ENCODE measurements around the gene THRA. TPM values are rescaled to one million over a fixed set of nuclear protein-coding genes. Genes with fewer than 3 reads are reported as not detected.

The THRA gene
- total RNA-seq, 2 experiments from 2014 or later, result 8.4 TPM

GRCh38 chr17:40111221-40112128 is 48.7 kb downstream of the THRA start:
- H3K9me3 Mint-ChIP-seq, result no peaks in the 10 kb centered on the region
- H3K27ac Mint-ChIP-seq, result peak overlapping the region; percentile 44
- H3K36me3 Mint-ChIP-seq (ENCODE audit: low read depth), result no peaks in the 10 kb centered on the region
- ChIA-PET CTCF (interaction anchor here (0.6 to 7.4 kb wide), 25 partner anchors 12 to 597 kb away, joined by 3 to 141 read pairs (median 8); partner anchors contain the start of genes CASC3, MED24, MSL1 and NR1D1), POLR2A (interaction anchor here (1.3 to 6.9 kb wide), 8 partner anchors 9 to 57 kb away, joined by 5 to 132 read pairs (median 9); partner anchors contain the start of genes CASC3, MED24, MSL1 and NR1D1)
- peak; percentile 78 for DNase-seq
- H3K27me3 Mint-ChIP-seq, result no peaks in the 10 kb centered on the region
- peak overlapping the region; percentile 4 for H3K4me3 Mint-ChIP-seq
- H3K4me1 Mint-ChIP-seq, result peaks cover 72% of the 10 kb centered on the region

- H3K4me3 Mint-ChIP-seq, result no peak overlapping the region
- no peaks in the 10 kb centered on the region for H3K27me3 Mint-ChIP-seq
- H3K27ac Mint-ChIP-seq, result peak overlapping the region; percentile 4
- peaks cover 64% of the 10 kb centered on the region for H3K4me1 Mint-ChIP-seq
- no peak for DNase-seq
- ChIA-PET CTCF (interaction anchor here (0.7 to 7.4 kb wide), 39 partner anchors 9 to 250 kb away, joined by 3 to 141 read pairs (median 7); partner anchors contain the start of genes CASC3, CSF3, MED24 and MSL1), POLR2A (interaction anchor here (1.1 to 6.9 kb wide), 15 partner anchors 9 to 233 kb away, joined by 3 to 132 read pairs (median 10); partner anchors contain the start of genes CASC3, MED24, MSL1 and NR1D1)
- no peaks in the 10 kb centered on the region for H3K9me3 Mint-ChIP-seq
- no peaks in the 10 kb centered on the region for H3K36me3 Mint-ChIP-seq (ENCODE audit: low read depth)
Measured at GRCh38 chr17:40112191-40112711, 49.5 kb downstream of the THRA start.

- no peak overlapping the region for H3K27ac Mint-ChIP-seq
- H3K4me1 Mint-ChIP-seq, result peaks cover 60% of the 10 kb centered on the region
- H3K4me3 Mint-ChIP-seq, result peak overlapping the region; percentile 76
- H3K9me3 Mint-ChIP-seq, result no peaks in the 10 kb centered on the region
- DNase-seq, result no peak
- no peaks in the 10 kb centered on the region for H3K36me3 Mint-ChIP-seq (ENCODE audit: low read depth)
- POLR2A ChIA-PET, result interaction anchor here (0.7 to 6.9 kb wide), 22 partner anchors 8 to 233 kb away, joined by 3 to 132 read pairs (median 6); partner anchors contain the start of genes CASC3, CDC6, MED24 and MSL1
- CTCF ChIA-PET, result interaction anchor here (0.5 to 7.4 kb wide), 52 partner anchors 8 to 364 kb away, joined by 3 to 141 read pairs (median 6); partner anchors contain the start of genes CASC3, CDC6, CSF3 and MED24
- H3K27me3 Mint-ChIP-seq, result no peaks in the 10 kb centered on the region
Measured at GRCh38 chr17:40112718-40113109, 49.9 kb downstream of the THRA start.

- POLR2A ChIA-PET, result interaction anchor here (0.6 to 6.9 kb wide), 25 partner anchors 8 to 705 kb away, joined by 3 to 132 read pairs (median 4); partner anchors contain the start of genes CASC3, CDC6, MED24 and MSL1
Measured at GRCh38 chr17:40113110-40113906, 50.5 kb downstream of the THRA start.

GRCh38 chr17:40113907-40114245 is 51.1 kb downstream of the THRA start:
- ChIA-PET POLR2A (interaction anchor here (0.6 to 6.9 kb wide), 19 partner anchors 9 to 705 kb away, joined by 3 to 132 read pairs (median 6); partner anchors contain the start of genes CASC3, CDC6, MED24 and MSL1), CTCF (interaction anchor here (0.6 to 7.4 kb wide), 36 partner anchors 10 to 1309 kb away, joined by 3 to 141 read pairs (median 8); partner anchors contain the start of genes CASC3, CSF3, MED24 and MSL1)
- H3K27ac Mint-ChIP-seq, result peak overlapping the region; percentile 68
- H3K4me3 Mint-ChIP-seq, result peak overlapping the region; percentile 76
- no peaks in the 10 kb centered on the region for H3K9me3 Mint-ChIP-seq
- DNase-seq, result no peak
- H3K36me3 Mint-ChIP-seq (ENCODE audit: low read depth), result no peaks in the 10 kb centered on the region
- H3K27me3 Mint-ChIP-seq, result no peaks in the 10 kb centered on the region
- peaks cover 54% of the 10 kb centered on the region for H3K4me1 Mint-ChIP-seq

More at GRCh38 chr17:40113110-40113906, 50.5 kb downstream of the THRA start:
- Mint-ChIP-seq H3K9me3 (no peaks in the 10 kb centered on the region), H3K27ac (peak overlapping the region; percentile 68), H3K4me3 (peak overlapping the region; percentile 76), H3K36me3 (ENCODE audit: low read depth) (no peaks in the 10 kb centered on the region), H3K27me3 (no peaks in the 10 kb centered on the region), H3K4me1 (peaks cover 57% of the 10 kb centered on the region)
- CTCF ChIA-PET, result interaction anchor here (0.5 to 7.4 kb wide), 55 partner anchors 8 to 1309 kb away, joined by 3 to 141 read pairs (median 6); partner anchors contain the start of genes CASC3, CDC6, CSF3 and MED24
- DNase-seq, result peak; percentile 95

- H3K27ac Mint-ChIP-seq, result no peak overlapping the region
- H3K27me3 Mint-ChIP-seq, result no peaks in the 10 kb centered on the region
- ChIA-PET POLR2A (interaction anchor here (1.4 to 6.9 kb wide), 3 partner anchors 9 to 62 kb away, joined by 3 to 132 read pairs (median 40); partner anchors contain the start of genes CASC3, MSL1 and RAPGEFL1), CTCF (interaction anchor here (0.7 to 7.4 kb wide), 6 partner anchors 8 to 77 kb away, joined by 4 to 141 read pairs (median 59); partner anchors contain the start of gene NR1D1)
- H3K4me3 Mint-ChIP-seq, result no peak overlapping the region
- H3K9me3 Mint-ChIP-seq, result no peaks in the 10 kb centered on the region
- peaks cover under 1% of the 10 kb centered on the region for H3K36me3 Mint-ChIP-seq (ENCODE audit: low read depth)
- H3K4me1 Mint-ChIP-seq, result peaks cover 43% of the 10 kb centered on the region
- DNase-seq, result no peak
Measured at GRCh38 chr17:40115101-40115436, 52.3 kb downstream of the THRA start.

- Mint-ChIP-seq H3K27me3 (no peaks in the 10 kb centered on the region), H3K27ac (peak within 1 kb of the TSS; percentile 74), H3K4me3 (peak within 1 kb of the TSS; percentile 78), H3K36me3 (ENCODE audit: low read depth) (peaks cover 30% of the 10 kb centered on the region), H3K4me1 (peaks cover 39% of the 10 kb centered on the region), H3K9me3 (no peaks in the 10 kb centered on the region)
- ChIA-PET CTCF (interaction anchor here (1.0 to 4.1 kb wide), 6 partner anchors 9 to 46 kb away, joined by 5 to 75 read pairs (median 8); partner anchors contain the start of genes CASC3 and NR1D1), POLR2A (interaction anchor here (0.8 to 5.6 kb wide), 13 partner anchors 9 to 141 kb away, joined by 3 to 132 read pairs (median 6); partner anchors contain the start of genes CASC3, NR1D1 and PSMD3)
- peak; percentile 86 for DNase-seq
Measured at GRCh38 chr17:40121181-40122135, 58.7 kb downstream of the THRA start, which contains the start of gene MSL1. Gene MSL1, plus strand, starts transcription at chr17:40121971. Its CDS starts 642 bp downstream, at chr17:40122613.

GRCh38 chr17:40122136-40122998 is 59.6 kb downstream of the THRA start:
- DNase-seq, result peak; percentile 42
- no peaks in the 10 kb centered on the region for H3K9me3 Mint-ChIP-seq
- POLR2A ChIA-PET, result interaction anchor here (0.6 to 5.6 kb wide), 22 partner anchors 10 to 166 kb away, joined by 3 to 132 read pairs (median 6); partner anchors contain the start of genes CASC3, CDC6, MED24 and NR1D1
- no peaks in the 10 kb centered on the region for H3K27me3 Mint-ChIP-seq
- CTCF ChIA-PET, result interaction anchor here (0.7 to 4.1 kb wide), 6 partner anchors 11 to 195 kb away, joined by 3 to 75 read pairs (median 9); partner anchors contain the start of genes NR1D1 and WIPF2
- H3K4me1 Mint-ChIP-seq, result peaks cover 42% of the 10 kb centered on the region
- H3K36me3 Mint-ChIP-seq (ENCODE audit: low read depth), result peaks cover 36% of the 10 kb centered on the region
- no peak overlapping the region for H3K27ac Mint-ChIP-seq
- peak overlapping the region; percentile 78 for H3K4me3 Mint-ChIP-seq

GRCh38 chr17:40122999-40123810 is 60.4 kb downstream of the THRA start:
- POLR2A ChIA-PET, result interaction anchor here (1.0 to 5.6 kb wide), 25 partner anchors 10 to 161 kb away, joined by 3 to 132 read pairs (median 6); partner anchors contain the start of genes CASC3, MED24, NR1D1 and PSMD3
- DNase-seq, result peak; percentile 67
- Mint-ChIP-seq H3K27me3 (no peaks in the 10 kb centered on the region), H3K4me1 (peaks cover 42% of the 10 kb centered on the region), H3K9me3 (no peaks in the 10 kb centered on the region), H3K27ac (peak overlapping the region; percentile 86), H3K36me3 (ENCODE audit: low read depth) (peaks cover 43% of the 10 kb centered on the region), H3K4me3 (peak overlapping the region; percentile 96)
- CTCF ChIA-PET, result interaction anchor here (0.8 to 4.1 kb wide), 10 partner anchors 8 to 96 kb away, joined by 3 to 75 read pairs (median 6); partner anchors contain the start of genes NR1D1 and WIPF2

Data from activated CD4-positive, alpha-beta memory T cell treated with anti-CD3 and anti-CD28 coated beads, Interleukin-2, amount 10 ng/mL, durations not matched to agents 7 days and 5 days (primary cell).